HG03097 (cell line): Measurements from ENCODE around the gene STUM.

Experiments used
- ATAC-seq: cut with Tn5 transposase; IDR thresholded peaks from one replicate; pipeline ENCODE4 v1.9.1; 2021; ENCODE audit not compliant: unreplicated experiment, low FRiP score

STUM gene

DNA sequence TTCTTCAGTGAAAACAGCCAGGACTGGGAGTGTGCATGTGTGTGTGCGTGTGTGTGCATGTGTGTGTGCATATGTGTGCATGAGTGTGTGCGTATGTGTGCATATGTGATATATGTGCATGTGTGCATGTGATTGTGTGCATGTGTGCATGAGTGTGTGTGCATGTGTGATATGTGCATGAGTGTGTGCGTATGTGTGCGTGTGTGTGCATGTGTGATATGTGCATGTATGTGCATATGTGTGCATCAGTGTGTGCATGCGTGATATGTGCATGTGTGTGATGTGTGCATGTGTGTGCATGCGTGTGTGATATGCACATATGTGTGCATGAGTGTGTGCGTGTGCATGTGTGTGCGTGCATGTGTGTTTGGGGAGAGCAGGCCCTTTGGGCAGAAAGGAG, 100.7 kb downstream of the STUM start:
- ATAC-seq, result no peak

DNA sequence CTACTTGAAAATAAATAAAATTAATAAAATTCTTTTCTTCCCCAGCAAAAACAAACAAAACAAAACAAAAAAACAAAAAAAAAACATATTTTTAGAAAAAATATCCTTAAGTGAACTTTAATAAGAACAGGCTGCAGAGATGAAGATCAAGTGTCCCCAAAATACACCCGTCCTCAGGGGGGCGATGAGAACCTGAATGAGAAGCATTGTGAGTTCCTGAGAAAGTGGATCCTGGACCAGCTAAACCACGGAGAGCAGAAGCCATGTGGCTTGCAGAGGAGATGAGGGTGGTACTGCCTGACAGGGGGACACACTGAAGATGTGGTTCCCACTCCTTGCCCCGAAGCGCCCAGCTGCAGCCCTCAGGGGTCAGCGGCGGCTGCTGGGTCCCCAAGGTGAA, 101.2 kb downstream of the STUM start:
- no peak for ATAC-seq

DNA sequence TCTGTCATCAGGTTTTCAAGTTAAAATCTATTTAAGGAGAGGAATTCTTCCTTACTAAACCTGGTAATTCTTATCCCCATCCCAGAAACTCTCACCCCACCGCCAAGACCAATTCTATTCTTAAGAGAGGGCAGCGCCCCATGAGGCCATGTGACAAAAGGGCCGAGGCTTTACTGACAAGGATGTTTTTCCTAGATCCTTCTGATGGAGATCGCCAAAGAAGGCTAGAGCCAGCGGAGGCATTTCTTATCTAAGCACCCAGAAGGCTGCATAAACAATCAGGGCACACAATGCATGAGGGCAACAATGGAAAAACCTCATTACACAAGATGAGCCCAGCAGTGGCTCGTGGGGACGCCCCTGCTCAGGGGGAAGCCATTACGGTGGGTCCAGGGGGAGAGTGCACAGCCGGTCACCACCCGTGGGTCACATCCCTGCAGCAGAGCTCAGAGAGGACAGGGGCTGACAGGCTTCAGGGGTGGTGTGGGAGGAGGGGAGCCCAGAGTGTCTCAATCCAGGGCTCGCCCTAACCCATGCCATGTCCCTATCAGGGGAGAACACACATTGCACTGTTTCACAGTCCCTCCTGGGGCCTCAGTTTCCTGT, 101.8 kb downstream of the STUM start:
- ATAC-seq, result no peak

DNA sequence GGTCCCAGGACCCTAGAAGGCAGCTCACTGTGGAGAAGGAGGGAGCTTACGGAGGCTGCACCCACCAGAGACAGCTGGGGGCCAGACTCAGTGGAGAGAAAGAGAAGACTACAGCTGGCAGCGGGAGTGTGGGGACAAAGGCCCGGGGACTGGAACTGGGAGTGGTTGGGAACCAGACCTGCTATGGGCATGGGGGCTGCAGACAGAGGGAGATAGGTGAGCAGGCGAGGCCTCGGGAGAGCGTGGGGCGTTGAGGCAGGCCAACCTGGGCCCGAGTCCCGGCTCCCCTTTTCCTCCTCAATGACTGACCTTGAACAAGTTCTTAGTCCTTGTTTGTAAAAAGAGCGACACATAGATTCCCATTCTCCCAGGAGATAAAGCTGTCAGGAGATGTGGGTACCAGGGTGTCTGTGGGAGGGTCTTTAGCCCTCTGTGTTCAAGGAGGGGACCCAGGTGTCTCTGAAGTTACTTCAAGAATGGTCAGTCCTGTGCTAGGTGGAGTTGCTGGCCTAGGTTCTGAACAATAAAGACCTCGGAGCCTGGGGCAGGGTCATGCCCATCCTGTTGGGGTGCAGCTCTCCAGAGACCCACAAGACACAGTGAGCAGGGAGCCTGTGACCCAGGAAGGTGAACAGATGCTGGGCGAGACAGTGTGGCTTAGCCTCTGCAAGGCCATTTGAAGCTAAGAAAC, 102.6 kb downstream of the STUM start:
- ATAC-seq, result no peak

DNA sequence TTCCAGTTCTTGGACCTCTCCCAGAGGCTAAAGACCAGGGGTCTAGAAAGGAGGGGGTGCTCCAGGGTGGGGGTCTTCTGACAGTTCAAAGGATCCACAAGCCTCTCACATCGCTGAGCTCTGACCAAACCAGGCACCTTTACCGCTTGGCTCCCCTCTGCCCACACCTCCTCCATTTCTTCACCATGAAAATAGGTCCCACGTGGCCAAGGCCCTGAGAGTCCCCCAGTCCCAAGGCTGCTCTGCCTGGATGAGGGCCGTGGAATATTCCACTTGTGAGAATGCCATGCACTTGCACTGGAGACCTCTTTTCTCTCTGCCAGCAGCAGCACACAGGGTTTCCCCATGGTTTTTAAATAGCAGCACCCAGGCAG, 103.2 kb downstream of the STUM start:
- ATAC-seq, result no peak

DNA sequence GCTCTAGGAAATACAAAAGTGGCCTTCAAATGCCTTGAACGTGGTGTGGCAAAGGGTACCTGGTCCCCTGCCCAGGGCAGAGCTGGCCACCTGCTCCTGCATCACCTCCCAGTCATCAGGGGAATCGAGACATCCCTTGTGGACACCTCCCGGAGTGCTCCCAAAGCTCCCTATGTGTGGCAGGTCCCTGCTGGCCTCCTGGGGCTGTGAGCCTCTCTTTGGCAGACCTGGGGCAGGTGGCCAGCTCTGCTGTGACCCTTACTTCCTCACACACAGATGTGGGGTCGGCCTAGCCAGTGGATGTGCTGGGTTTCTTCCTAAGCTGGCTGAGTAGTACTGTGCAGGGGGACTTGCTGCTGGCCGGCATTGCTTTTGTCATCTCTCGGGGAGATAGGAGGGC, 104.0 kb downstream of the STUM start:
- ATAC-seq, result no peak

DNA sequence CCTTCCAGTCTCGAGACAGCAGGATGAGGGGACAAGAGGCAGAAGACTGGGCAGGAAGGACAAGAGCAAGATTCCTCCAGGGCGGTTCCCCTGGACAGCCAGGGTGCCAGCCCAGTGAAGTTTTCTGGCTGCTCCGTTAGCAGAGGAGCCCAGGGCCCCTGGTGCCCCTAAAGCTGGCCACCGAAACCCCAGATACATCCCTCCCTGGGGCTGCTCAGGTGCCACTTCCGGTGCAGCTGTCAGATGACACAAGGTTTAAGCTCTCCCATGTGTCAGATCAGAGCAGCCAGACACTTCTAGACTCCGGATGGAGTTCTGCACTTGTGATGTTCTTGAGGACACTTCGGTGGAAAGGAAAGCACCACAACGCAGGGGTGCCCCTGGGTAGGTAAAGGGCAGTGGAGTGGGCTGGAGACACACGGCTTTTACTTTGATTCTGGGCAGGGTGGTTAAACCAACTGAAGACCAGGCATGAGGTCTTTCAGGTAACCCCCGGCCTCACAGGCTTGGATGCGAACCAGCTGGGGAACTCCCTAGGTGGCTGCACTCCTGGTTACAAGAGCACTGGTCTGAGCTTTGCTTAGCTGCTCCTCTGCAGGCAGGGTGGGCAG, 104.9 kb downstream of the STUM start:
- ATAC-seq, result no peak

DNA sequence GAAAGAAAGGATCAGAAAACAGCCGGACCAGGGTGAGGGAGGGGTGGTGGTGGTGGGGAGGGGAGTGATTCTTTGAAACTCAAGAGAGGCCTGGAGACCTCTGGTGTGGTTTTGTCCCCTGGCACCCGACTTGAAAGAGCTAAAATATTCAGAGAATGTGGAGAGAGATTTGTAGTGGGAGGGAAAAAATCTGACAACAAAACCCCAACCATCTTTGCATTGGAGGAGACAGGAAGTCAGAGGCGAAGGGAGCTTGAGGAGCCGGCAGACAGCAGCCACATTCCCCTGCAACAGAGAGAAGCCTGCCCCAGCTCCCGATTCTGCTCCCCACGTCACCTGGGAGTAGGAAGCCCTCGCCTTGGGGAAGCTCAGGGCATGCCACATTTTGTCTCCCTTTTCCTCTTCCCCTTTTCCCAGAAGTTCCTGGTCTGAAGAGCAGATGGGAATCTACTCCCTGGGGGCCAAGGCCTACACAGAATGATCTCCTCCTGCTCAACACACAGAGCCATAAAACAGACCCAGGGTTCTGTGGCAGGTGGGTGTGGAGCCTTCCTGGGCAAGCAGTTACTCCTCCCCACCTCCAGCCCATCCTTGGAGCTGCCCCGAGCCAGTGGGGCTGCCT, 105.6 kb downstream of the STUM start:
- ATAC-seq, result no peak

DNA sequence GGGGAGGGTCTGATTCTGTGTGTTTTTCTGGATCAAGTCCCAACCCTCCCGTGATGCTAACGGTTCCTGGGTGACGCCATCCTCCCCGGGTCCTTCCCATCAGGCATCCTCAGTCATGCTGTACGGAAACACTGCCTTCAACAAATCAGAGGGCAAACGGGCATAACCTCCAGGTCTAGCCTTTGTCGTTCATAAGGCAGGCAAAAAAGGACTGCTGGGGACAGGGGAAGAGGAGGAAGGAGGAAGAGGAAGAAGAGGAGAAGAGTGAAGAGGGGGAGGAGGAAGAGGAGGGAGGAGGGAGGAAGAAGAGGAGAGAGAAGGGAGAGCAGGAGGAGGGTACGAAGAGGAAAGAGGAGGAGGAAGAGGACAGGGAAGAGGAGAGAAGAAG, 106.1 kb downstream of the STUM start:
- ATAC-seq, result no peak

DNA sequence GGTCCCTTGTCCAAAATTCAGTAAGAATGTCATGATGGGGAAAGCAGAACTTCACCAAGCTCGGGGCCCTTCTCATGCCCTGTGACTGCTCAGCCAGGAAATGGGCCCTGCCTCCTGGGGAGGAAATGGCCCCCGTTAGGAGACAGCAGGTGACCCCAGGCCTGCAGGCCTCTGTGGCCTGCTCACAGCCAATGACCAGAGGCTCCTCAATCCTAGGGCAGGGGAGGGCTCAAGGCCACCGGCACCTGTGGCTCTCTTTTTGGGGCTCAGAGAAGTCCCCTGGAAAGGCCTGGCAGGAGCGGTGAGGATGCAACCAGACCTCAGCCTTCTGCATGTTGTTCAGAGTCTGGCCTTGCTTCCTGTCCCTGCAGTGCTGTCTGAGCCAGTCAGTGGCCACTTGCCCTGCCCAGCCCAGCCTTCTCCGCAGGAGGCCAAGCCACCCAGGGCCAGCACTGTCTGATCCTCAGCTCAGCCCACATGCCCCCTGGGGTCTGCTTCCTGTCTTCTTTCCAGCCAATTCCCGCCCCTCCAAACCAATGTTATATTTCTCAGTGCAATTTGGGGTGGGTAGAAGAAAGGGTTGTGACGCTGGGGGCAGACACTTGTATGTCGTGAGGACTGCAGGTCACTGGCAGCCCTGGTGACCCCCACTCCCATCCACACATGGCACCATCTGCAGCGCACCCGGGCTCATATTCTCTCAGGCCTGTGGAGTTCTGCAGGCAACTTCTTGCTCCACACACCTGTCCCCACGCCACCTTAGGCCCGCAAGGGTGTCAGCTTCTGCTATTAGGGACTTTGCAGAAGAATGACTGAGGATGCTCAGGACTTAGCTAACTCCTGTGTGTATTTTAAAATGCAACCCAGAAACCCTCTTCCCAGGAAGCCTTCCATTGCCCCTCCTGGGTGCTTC, 106.9 kb downstream of the STUM start:
- ATAC-seq, result no peak

DNA sequence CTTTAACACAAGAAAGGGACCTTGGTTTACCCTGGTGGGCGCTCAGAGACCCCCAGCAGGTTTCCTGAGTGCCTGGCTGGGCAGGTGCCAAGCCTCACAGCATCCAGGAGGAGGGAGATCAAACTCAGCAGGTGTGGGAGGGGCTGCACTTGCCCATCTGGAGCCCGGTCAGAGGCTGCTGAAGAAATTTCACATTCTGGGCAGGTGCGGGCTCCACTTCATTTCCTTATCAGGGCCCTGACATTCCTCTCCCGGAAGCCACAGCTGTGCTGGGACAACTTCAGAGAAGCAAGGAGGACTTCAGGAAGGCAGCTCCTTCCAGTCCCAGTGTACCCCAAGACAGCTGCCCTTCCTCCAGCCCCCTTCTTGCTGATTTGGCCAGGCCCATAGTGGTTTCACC, 107.6 kb downstream of the STUM start:
- no peak for ATAC-seq

DNA sequence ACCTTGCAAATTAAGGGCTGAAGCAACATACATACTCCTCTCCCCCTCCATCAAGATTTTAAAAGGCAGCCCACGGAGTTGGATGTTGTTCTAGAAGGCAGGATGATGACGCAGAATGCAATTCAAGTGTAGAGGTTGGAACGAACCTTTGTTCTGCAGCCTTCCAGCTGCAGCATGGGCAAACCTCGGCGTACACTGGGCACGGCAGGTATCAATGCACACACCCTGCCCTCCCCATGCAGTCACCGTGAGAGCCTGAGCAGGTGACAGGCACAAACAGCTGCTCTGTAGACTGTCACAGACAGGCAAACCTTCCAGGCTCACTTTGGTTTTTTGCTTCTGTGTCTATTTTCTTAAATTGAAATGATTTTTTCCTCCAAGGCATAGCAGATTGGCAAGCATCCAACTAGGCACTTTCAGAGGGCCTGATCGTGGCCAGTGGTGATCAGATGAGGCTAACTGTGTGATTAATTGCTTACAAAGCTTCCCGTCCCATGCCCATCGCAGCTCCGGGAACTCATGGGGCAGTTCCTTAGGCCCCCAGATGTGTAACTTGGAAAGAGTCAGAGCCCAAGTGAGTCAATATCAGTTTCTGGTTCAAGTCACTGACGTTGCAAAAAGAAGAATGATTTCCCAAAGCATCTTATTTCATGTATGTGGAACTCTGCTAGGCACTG, 108.2 kb downstream of the STUM start:
- ATAC-seq, result no peak

DNA sequence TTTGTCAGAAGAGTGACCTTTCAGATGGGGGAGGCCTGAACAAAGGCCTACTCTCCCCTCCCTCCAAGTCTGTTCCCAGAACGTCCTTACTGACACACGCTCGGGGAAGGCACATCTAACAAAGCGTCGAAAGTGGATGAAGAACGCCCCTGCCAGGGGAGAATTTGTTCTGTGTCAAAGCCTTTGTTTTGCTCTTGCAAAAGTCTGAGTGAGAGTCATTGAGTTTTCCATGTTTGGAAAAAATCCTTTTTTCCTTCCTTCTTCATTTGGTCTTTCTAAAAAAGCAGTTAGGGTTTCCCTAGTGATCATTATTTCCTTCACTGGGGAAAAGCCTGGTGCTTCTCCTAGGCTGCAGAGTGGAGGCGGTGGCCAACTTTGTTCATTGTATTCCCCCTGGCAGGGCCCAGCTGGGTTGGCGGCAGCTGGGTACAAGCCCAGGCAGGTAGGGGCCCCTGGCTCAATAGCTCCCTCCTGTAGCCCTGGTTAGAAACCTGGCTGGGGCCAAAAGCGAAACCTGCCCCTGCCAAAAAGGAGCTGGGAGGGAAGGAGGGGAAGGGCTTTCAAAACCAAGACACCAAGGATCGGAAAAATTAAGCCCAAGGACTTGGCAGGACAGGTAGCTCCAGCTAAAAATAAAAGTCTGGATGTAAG, 109.5 kb downstream of the STUM start:
- ATAC-seq, result no peak

DNA sequence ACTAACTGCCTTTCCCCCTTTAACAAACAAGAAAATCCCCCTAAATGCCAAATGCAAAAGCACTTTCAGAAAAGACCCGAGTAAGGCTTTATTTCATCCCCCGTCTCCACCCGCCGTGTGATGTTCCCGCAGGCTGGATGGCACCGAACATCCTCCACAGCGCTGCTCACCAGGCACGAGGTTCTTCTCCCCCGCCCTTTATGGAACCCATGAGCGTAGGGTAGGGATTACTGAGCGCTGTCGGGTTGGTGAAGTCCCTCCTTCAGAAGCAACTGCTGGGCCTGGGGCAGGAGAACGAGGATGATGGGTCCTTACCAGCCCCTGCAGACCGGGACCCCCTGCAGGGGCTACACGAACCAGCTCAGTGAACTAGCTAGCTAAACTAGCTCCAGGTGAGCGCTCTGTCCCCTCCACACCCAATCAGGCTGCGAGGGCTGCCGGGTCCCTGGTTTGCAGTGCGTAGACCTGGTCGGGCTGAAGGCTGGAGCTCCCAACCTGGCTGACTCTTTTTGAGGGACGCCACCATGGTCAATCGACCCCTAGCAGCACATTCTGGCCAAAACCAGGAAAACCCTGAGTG, 110.1 kb downstream of the STUM start:
- no peak for ATAC-seq
